Breast epithelium (tissue), 4 donors: Measurements from ENCODE around the gene ESRRA. TPM values are rescaled to one million over a fixed set of nuclear protein-coding genes. Genes with fewer than 3 reads are reported as not detected.

Experiments
- DNase-seq, 2 donors: peaks; one replicate each; pipeline ENCODE4 v3.0.0-alpha.2; 2019; ENCODE audit warnings: low spot score in 2 of 2
- H3K27ac ChIP-seq, 2 donors: fragments of 200-600 bp; sonication (generic) in 1 of 2; one replicate each; pipeline ENCODE4 v1.5.1; 2016 to 2019; ENCODE audit warnings: mild to moderate bottlenecking in 1 of 2
- H3K27me3 ChIP-seq, 2 donors: fragments of 200-600 bp; sonication (generic) in 1 of 2; one replicate each; pipeline versions ENCODE4 v1.5.1 to v1.6.0; 2017 to 2019; ENCODE audit warnings: control low read depth in 1 of 2, mild to moderate bottlenecking in 1 of 2
- H3K36me3 ChIP-seq: fragments of 200-600 bp; one replicate; pipeline ENCODE4 v1.5.1; 2019
- H3K4me1 ChIP-seq, 2 donors: fragments of 200-600 bp; sonication (generic); one replicate each; pipeline ENCODE4 v1.5.1; 2016 to 2019; ENCODE audit warnings: control low read depth in 1 of 2
- H3K4me3 ChIP-seq, 3 donors: fragments of 200-600 bp; sonication (generic); 1 replicate in 2 of 3; 2 replicates in 1 of 3; pipeline ENCODE4 v1.5.1; 2016 to 2019; ENCODE audit warnings: mild to moderate bottlenecking in 3 of 3, moderate library complexity in 2 of 3
- H3K9me3 ChIP-seq, 2 donors: fragments of 200-600 bp; sonication (generic) in 1 of 2; one replicate each; pipeline ENCODE4 v1.5.1; 2016 to 2019; ENCODE audit warnings: control low read depth in 1 of 2
- POLR2A ChIP-seq: fragments of 450-650 bp; IDR thresholded peaks from one replicate; pipeline ENCODE4 v1.6.1; 2016; ENCODE audit warnings: antibody characterized with exemption, mild to moderate bottlenecking, moderate library complexity
- POLR2AphosphoS5 ChIP-seq, 3 donors: sonication (generic); formaldehyde crosslinking; IDR thresholded peaks; one replicate each; pipeline ENCODE4 v1.6.1; 2017; ENCODE audit warnings: antibody characterized with exemption in 3 of 3
- intact Hi-C: fragments of 100-400 bp; cut with DNase I; formaldehyde crosslinking; loops from one replicate; pipeline ENCODE4 v1.15.1; 2023; ENCODE audit warnings: low total_unique reads
- total RNA-seq, 3 donors: library from RNA; depleted of rRNA; stranded (reverse); fragments of >200 nt; gene quantifications; one replicate each; pipeline ENCODE4 v1.1.0, GENCODE V29; 2016
- TF ChIP-seq, protein P1 (sequence below), 3 donors: fragments of 450-650 bp; IDR thresholded peaks; one replicate each; pipeline ENCODE4 v1.5.1; 2016 to 2017; ENCODE audit warnings: antibody characterized with exemption in 3 of 3, mild to moderate bottlenecking in 3 of 3, moderate library complexity in 3 of 3

ESRRA gene
- total RNA-seq, 3 donors from 2014 or later: 38.2 to 43.9 (median 39.5) TPM

DNA sequence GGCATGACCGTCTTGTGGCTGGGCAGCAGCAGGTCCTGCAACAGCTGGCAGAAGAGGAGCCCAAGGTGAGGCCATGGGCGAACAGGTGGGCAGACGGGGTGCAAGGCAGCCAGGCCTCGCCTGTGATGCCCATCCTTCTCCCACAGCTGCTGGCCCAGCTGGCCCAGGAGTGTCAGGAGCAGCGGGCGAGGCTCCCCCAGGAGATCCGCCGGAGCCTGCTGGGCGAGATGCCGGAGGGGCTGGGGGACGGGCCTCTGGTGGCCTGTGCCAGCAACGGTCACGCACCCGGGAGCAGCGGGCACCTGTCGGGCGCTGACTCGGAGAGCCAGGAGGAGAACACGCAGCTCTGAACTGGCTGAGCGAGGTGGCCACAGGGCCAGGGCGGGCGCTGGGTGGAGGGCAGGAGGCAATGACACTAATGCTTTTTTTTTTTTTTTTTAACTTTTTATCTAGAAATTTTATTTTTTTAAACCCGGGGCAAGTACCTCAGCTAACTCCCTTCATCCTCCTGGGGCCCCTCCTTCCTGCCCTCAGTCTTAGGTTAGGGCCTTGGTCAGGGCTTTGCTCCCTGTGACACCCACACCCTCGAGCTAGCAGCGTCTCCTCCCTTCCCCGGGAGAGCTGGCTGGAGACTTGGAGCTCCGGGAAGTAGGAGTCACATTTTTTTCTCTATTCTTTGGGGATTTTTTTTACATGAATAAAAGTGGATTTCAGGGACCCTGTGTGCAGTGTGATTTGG lies 37.9 kb upstream of the ESRRA start:
- Histone ChIP-seq H3K27ac (peak overlapping the region; percentile 95 to 100), H3K4me3 (no peak overlapping the region), H3K4me1 (peaks cover 6 to 25% of the 10 kb centered on the region in 2 donors), H3K27me3 (no peaks in the 10 kb centered on the region), H3K9me3 (no peaks in the 10 kb centered on the region), H3K36me3 (no peaks in the 10 kb centered on the region)
- TF ChIP-seq POLR2AphosphoS5 (IDR thresholded peaks at IDR 0.05): no peak
- no peak for TF ChIP-seq POLR2A
- TF ChIP-seq, protein P1, sequence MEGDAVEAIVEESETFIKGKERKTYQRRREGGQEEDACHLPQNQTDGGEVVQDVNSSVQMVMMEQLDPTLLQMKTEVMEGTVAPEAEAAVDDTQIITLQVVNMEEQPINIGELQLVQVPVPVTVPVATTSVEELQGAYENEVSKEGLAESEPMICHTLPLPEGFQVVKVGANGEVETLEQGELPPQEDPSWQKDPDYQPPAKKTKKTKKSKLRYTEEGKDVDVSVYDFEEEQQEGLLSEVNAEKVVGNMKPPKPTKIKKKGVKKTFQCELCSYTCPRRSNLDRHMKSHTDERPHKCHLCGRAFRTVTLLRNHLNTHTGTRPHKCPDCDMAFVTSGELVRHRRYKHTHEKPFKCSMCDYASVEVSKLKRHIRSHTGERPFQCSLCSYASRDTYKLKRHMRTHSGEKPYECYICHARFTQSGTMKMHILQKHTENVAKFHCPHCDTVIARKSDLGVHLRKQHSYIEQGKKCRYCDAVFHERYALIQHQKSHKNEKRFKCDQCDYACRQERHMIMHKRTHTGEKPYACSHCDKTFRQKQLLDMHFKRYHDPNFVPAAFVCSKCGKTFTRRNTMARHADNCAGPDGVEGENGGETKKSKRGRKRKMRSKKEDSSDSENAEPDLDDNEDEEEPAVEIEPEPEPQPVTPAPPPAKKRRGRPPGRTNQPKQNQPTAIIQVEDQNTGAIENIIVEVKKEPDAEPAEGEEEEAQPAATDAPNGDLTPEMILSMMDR (IDR thresholded peaks at IDR 0.05): no peak
- intact Hi-C loops: loop anchor here (5.0 kb wide), 1 partner anchor 680 kb away; no protein-coding TSS in a partner anchor
- DNase-seq: peak in 1 of 2 donors; percentile 33

DNA sequence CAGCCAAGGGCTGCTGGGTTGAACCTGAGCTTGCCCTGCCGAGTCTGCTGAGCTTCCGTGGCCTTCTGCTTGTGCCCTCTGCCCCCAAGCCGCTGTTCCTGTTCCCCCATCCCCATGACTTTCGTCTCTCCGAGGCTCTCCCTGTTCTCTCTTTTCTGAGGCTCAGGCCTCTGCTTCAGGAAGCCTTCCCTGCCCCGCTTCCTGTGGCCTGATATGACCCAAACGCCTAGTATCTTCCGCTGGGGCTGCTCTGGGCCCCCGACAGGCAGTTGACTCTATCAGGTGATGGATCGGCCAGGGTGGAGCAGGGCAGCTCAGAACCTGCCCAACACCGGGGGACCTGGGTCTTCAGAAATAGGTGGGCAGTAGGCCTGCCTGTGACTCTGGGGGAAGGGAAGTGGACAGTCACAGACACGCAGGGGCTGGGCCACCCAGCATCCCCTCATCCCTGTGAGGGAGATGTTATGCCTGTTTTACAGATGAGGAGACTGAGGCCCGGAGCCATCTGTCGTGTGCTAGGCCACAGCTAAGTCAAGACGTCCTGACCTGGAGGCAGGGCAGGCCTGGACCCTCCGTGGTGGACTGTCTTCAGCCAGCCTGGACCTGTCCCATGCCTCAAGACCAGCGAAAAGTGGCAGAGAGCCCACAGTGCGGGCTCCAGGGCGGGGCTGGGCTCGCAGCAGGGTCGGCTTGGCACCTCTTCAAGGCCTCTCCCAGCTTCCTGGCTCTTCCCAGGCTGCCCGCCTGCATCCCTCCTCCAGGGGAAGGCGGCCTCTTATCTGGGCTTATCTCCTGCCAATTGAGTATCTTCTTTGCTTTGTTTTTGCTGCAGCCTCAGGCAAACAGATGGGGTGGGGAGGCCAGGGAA lies 37.1 kb upstream of the ESRRA start:
- H3K36me3 ChIP-seq: no peaks in the 10 kb centered on the region
- H3K27ac ChIP-seq: peak overlapping the region; percentile 95 to 100
- no peaks in the 10 kb centered on the region for H3K9me3 ChIP-seq
- H3K27me3 ChIP-seq: no peaks in the 10 kb centered on the region
- TF ChIP-seq, protein P1 (IDR thresholded peaks at IDR 0.05): no peak
- TF ChIP-seq POLR2A (no peak), POLR2AphosphoS5 (IDR thresholded peaks at IDR 0.05) (no peak)
- intact Hi-C loops: loop anchor here (5.0 kb wide), 1 partner anchor 681 kb away; no protein-coding TSS in a partner anchor
- peak in 1 of 2 donors; percentile 56 for DNase-seq
- H3K4me1 ChIP-seq: peaks cover 6 to 25% of the 10 kb centered on the region in 2 donors
- H3K4me3 ChIP-seq: peak overlapping the region; percentile 77 to 97 (median 79)

DNA sequence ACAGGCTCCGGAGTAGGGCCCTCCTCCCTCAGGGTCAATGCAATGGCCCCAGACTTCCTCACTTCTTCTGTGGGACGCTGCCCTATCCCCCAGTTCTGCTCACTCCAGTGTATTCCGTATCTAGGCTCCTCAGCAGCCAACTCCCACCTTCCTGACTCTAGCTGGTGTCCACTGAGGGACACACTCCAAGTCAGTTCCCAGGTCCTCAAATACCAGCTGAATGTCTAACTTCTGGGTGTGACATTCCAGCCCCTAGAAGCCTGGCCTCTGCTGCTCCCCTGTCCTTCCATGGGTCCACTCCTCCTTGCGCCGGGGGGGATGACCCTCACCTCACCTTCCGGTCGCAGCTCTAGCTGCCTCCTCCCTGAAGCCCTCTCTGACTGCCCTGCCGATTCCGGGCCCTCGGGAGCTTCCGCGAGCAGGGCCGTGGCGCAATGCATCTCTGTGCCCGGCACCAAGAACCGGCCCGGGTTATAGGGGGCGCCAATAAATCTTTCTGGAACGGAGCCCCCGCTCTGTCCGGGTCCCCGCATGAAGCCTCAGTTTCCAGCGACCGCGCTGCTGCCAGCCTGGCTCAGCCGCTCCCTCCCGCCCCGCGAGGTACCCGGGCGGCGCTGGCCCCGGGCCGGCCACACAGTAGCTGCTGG lies 36.3 kb upstream of the ESRRA start:
- peak in 1 of 3 donors; percentile 55 for TF ChIP-seq POLR2AphosphoS5 (IDR thresholded peaks at IDR 0.05)
- TF ChIP-seq POLR2A: no peak
- H3K27me3 ChIP-seq: no peaks in the 10 kb centered on the region
- H3K9me3 ChIP-seq: no peaks in the 10 kb centered on the region
- H3K27ac ChIP-seq: peak overlapping the region; percentile 95 to 100
- peak overlapping the region; percentile 77 to 97 (median 79) for H3K4me3 ChIP-seq
- DNase-seq: peak in 1 of 2 donors; percentile 42
- no peaks in the 10 kb centered on the region for H3K36me3 ChIP-seq
- peaks cover 6 to 25% of the 10 kb centered on the region in 2 donors for H3K4me1 ChIP-seq
- intact Hi-C loops: loop anchor here (5.0 kb wide), 1 partner anchor 682 kb away; no protein-coding TSS in a partner anchor

DNA sequence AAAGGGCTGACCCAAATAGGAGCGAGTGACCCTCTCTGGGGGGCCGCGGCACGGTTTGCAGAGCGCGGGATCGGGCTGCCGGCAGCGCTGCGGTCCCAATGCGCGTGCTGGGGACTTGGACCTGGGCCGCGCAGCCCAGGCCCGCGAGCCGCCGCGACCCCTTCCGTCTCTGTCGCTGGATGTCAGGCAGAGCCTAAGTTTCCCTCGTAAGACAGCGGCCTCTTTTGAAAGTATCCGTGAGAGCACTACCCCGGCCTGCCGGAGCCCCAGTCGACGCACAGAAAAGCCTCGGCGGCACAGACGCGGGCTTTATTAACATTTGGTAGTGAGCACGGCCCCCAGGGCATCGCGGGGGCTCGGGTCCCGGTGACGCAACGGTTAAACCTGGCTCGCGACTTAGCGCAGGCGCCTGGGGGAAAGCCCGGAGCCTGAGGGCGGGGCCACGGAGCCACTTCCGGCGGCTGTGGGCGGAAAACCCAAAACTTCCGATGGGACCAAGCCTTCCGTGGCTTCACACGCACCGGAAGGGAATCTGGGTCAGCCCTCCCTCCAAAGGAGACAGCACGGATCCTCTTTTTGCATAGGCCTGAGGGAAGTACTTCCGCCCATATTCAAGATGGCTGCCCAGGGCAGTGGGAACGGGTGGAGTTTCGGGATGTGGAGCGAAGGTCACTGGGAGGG lies 35.6 kb upstream of the ESRRA start:
- peak; percentile 95 to 99 for DNase-seq
- Histone ChIP-seq H3K36me3 (no peaks in the 10 kb centered on the region), H3K27me3 (no peaks in the 10 kb centered on the region), H3K4me1 (peaks cover 6 to 25% of the 10 kb centered on the region in 2 donors), H3K27ac (peak overlapping the region; percentile 95 to 100), H3K9me3 (no peaks in the 10 kb centered on the region), H3K4me3 (peak overlapping the region; percentile 77 to 97 (median 79))
- TF ChIP-seq POLR2AphosphoS5 (IDR thresholded peaks at IDR 0.05) (peak; percentile 86 to 93 (median 92)), POLR2A (no peak)
- TF ChIP-seq, protein P1 (IDR thresholded peaks at IDR 0.05): peak in 1 of 3 donors; percentile 18
- intact Hi-C loops: loop anchor here (5.0 to 10.0 kb wide), 2 partner anchors 682 to 1995 kb away; partner anchors contain the start of gene SCGB2A2
